IMR-90 (cell line): Measurements from ENCODE around the gene KLHL14.

Experiments used
- MAFK ChIP-seq: IDR thresholded peaks from 2 replicates; pipeline ENCODE4 v1.6.1; 2012; ENCODE audit warnings: low read depth, low read length, improper control_type of control experiment
- MAZ ChIP-seq: IDR thresholded peaks from 2 replicates; pipeline ENCODE4 v1.6.1; 2012; ENCODE audit warnings: low read depth, mild to moderate bottlenecking, low read length, improper control_type of control experiment, moderate library complexity, borderline replicate concordance
- POLR2A ChIP-seq: IDR thresholded peaks from 2 replicates; pipeline ENCODE4 v1.6.1; 2012; ENCODE audit warnings: mild to moderate bottlenecking, low read depth, low read length
- RAD21 ChIP-seq: IDR thresholded peaks from 2 replicates; pipeline ENCODE4 v1.6.1; 2012; ENCODE audit warnings: low read length, improper control_type of control experiment
- TF ChIP-seq, protein P1 (sequence below): conservative IDR thresholded peaks from 2 replicates; pipeline ENCODE4 v1.5.1; 2012; ENCODE audit warnings: mild to moderate bottlenecking, low read depth, low read length, improper control_type of control experiment

- no peak for TF ChIP-seq MAFK
- TF ChIP-seq, protein P1, sequence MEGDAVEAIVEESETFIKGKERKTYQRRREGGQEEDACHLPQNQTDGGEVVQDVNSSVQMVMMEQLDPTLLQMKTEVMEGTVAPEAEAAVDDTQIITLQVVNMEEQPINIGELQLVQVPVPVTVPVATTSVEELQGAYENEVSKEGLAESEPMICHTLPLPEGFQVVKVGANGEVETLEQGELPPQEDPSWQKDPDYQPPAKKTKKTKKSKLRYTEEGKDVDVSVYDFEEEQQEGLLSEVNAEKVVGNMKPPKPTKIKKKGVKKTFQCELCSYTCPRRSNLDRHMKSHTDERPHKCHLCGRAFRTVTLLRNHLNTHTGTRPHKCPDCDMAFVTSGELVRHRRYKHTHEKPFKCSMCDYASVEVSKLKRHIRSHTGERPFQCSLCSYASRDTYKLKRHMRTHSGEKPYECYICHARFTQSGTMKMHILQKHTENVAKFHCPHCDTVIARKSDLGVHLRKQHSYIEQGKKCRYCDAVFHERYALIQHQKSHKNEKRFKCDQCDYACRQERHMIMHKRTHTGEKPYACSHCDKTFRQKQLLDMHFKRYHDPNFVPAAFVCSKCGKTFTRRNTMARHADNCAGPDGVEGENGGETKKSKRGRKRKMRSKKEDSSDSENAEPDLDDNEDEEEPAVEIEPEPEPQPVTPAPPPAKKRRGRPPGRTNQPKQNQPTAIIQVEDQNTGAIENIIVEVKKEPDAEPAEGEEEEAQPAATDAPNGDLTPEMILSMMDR, result no peak
- no peak for TF ChIP-seq RAD21
- TF ChIP-seq MAZ, result no peak
- no peak for TF ChIP-seq POLR2A
Observed at GRCh38 chr18:32742579-32742978, 30.2 kb downstream of the KLHL14 start.
